HG02852 (cell line): Measurements from ENCODE around the gene CDKL5.

Source experiments
- ATAC-seq: cut with Tn5 transposase; IDR thresholded peaks from one replicate; pipeline ENCODE4 v1.9.1; 2021; ENCODE audit warnings: mild to moderate bottlenecking, moderate library complexity; ENCODE audit not compliant: unreplicated experiment

The CDKL5 gene

DNA sequence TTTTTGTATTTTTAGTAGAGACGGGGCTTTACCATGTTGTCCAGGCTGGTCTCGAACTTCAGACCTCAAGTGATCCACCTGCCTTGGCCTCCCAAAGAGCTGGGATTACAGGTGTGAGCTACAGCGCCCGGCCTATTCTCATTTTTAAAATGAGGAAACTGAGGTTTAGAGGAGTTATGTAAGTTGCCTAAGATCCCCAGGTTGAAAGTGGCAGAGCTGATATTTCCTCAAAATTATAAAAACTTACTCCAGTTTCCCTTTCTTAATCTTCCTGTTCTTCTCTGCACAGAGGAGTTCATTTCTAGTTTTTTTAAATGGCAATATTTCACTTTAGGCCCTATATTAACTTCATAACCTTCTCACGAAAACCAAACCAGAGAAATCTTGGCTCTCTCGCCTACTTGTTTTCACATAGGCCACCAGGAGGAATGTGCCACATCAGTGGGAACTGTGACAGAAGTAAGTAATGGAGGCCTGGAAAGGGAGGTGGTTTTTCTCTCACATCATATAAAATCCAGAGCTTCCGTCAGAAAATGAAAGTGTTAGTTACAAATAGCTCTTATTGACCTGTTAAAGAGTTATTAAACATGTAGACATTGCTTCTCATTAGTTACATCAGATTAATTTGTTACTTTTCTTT lies 262.6 kb downstream of the CDKL5 start:
- no peak for ATAC-seq

DNA sequence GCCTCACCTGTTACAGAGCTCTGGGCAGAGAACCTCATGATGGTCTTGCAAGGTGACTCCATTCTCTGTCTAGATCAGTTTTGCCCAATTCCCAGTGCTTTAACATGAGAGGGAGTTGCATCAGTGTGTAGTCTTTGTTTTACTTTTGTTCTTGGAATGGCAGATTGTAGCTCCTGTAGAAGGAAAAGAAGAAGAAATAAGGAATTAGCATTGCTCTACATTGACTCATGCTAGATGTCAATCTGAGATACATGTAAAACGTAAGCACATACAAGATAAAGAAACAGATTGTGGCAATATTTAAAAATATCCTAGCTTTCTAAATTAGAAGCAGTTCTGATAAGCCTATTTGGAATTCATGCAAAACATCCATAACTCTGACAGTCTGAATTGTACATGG lies 266.0 kb downstream of the CDKL5 start:
- ATAC-seq = no peak

DNA sequence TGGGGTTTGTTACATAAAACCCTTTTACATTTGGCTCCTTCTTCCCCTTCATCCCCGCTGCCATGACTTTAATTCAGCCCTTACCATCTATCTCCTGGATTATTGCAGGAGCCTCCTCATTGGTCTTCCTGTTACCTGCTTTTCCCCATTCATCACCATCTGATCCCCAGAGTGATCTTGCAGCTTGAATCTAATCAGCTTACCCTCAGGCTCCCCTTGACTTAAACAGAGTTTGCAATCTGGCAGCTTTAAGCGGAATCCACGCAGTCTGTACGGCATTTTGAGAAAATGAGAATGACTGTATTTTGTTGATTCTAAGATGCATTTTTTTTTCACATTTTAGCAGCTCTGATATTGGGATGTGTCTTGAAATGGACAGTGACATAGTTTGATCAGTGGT lies 267.1 kb downstream of the CDKL5 start:
- no peak for ATAC-seq

DNA sequence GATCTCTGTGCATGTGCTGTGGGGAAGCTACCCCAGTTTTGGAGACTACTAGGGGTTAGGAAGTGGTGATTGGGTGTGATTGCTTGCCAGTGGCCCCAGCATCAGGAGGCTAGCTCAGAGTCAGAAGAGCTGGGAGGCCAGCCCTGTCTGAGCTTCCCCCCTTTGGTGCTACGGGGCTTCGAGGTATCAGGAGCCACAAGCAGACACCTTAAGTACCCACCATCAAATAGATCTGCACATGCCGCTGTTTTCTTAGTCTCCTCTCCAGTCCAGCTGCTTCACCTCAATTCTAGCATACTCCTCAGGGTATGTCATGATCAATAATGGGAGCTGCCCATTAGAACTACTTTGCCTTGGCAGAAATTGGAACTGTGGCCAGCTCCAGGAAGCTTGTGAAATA lies 271.2 kb downstream of the CDKL5 start:
- ATAC-seq = no peak

DNA sequence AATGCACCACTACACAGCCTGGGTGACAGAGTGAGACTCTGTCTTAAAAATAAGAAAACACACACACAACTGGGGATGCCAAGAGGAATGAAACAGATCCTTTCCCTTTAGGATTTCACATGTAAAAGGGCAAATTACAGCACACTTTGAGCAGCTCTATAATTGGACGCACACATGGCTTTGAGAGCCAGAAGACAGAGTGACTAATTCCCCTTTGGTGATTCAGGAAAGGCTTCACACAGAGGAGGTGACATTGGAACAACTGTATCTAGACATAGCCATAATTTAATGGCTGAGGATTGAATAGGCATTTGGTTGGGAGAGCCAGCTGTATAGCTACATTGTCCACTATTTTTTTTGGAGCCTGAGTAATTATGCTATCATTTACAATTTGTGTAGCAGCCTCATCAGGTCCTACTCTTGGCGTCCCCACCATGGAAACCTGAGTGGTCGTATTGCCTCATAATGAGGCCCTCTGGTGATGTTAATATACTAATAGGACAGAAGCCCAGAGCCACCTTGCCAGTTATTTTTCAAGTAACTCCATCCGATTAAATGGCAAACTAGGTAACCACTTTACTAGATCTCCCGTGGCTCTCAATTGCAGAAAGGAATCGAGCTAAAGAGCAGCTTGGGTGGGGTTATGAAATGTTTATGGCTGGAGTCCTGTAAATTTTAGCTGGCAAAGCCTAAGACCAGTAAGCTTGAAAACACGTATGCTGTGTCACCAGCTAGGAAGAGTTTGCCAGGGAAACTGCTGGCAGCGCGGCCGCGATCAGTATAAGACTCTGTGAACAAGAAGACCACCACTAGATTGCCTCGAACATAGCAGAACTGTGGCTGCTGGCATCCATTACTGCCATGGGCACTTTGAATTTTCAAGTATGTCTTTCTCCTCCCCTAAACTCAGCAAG lies 273.6 kb downstream of the CDKL5 start:
- no peak for ATAC-seq

DNA sequence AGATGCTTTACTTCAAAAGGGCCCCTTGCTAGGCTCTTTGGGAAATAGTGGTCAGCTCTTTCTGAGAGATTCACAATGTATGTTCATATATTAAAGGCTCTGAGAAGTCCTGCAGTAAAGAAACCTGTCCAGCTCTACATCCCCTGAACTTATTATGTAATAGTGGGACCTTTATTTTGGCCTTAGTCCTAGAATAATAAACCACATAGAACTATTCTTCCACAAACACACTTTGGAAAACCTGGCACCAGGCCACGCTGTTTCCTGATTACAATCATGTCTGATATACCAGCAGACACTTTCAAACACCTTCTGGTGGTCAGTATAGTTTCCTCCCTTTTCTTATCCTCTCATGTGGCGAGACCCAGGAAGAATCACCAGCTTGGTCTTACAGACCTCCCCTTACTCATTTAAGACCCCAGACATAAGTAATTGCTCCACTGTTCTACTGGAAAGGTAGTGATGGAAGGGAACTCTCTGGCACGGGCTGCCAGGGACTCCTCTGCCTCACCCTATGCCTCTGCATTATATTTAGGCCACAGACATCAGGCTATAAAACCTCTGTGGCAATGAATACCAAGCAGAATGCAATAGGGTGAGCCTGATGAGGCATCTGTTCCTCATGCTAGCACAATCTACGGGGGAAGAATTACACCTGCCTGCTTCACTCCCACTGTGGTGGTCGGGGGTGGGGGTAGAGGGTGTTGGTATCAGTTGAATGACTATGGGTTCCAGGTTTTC lies 276.4 kb downstream of the CDKL5 start:
- no peak for ATAC-seq

DNA sequence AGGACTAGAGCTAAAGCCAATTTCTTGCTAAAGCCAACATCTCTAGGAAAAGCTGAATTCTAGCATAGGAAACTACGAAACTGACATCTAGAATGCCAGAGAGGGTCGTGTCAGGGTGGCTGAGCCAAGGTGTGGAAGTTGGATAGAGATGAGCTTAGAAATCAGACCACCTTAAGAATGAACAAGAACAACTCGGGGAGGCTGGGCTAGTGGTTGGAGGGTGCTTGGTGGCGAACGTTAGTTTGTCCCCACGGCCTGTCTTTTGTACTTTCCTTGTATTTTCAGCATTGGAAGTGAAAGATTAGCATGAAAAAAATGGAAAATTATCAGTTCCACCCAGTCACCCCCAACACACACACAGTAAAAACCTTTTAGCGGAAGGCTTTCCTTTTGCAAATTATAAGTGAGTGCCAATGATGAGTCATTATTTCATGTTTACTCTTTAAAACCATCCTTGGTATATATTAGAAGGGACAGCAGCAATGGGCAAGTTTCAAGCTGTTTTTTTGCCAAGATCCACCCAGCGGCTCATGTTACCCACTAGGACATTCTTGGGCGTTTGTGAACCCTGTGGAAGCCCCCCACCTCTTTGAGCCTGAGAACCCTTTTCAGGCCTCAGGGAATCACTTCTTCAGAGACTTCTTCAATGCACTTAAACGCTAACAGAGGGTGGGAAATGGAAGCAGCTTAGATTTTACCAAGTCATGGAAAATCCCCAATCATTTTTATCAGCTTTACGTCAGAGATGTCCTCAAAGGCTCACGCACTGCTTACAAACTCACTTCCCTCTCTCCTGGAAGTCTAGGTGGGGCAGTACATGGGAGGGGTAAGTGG lies 277.2 kb downstream of the CDKL5 start:
- ATAC-seq = no peak
